OCI-LY7 (cell line): Measurements from ENCODE around the gene SRBD1. TPM values are rescaled to one million over a fixed set of nuclear protein-coding genes. Genes with fewer than 3 reads are reported as not detected.
A peak's percentile ranks its signal among the peaks of the same experiment; 100 is the strongest.

Source experiments
- BruUV-seq: library from RNA; stranded (reverse); fragments of 400-500 nt; replicated peaks from 2 replicates; lab custom pipeline; 2021; lab: Mats Ljungman, UMichigan
- CTCF ChIA-PET: fragments of 300-600 bp; sonication (Branson Sonifier 250); formaldehyde crosslinking; loops from one replicate; lab custom pipeline; 2022; ENCODE audit warnings: antibody characterized with exemption; ENCODE audit not compliant: unreplicated experiment; lab: Charles Lee
- POLR2A ChIA-PET: fragments of 300-600 bp; sonication (Branson Sonifier 250); formaldehyde crosslinking; loops from one replicate; lab custom pipeline; 2022; ENCODE audit warnings: antibody characterized with exemption; lab: Charles Lee
- DNase-seq: peaks from one replicate; pipeline ENCODE4 v3.0.0-alpha.2; 2015; ENCODE audit warnings: low spot score
- H2AFZ ChIP-seq: fragments of 200-600 bp; sonication (generic), shearing (Covaris generic); 2 replicates; pipeline ENCODE4 v1.6.1; 2014; ENCODE audit warnings: mild to moderate bottlenecking, antibody characterized with exemption, low read length, moderate library complexity
- H3K27ac ChIP-seq: fragments of 200-600 bp; sonication (generic); 2 replicates; pipeline ENCODE4 v1.5.1; 2014; ENCODE audit warnings: mixed run types, low read depth, mild to moderate bottlenecking, moderate library complexity, low read length, inconsistent platforms; ENCODE audit not compliant: poor library complexity, severe bottlenecking
- H3K36me3 ChIP-seq: fragments of 200-600 bp; sonication (generic); 2 replicates; pipeline ENCODE4 v1.6.1; 2014; ENCODE audit warnings: mild to moderate bottlenecking, antibody characterized with exemption, low read length, moderate library complexity, mixed read lengths; ENCODE audit not compliant: insufficient read depth
- H3K4me1 ChIP-seq: fragments of 200-600 bp; sonication (generic); 2 replicates; pipeline ENCODE4 v1.5.1; 2014; ENCODE audit warnings: mild to moderate bottlenecking, low read length; ENCODE audit not compliant: insufficient read depth, poor library complexity, severe bottlenecking
- H3K4me2 ChIP-seq: fragments of 200-600 bp; sonication (generic); 2 replicates; pipeline ENCODE4 v1.6.1; 2014; ENCODE audit warnings: mild to moderate bottlenecking, low read length
- H3K4me3 ChIP-seq: fragments of 200-600 bp; sonication (generic); 2 replicates; pipeline ENCODE4 v1.5.1; 2014; ENCODE audit warnings: mild to moderate bottlenecking, low read depth, low read length; ENCODE audit not compliant: poor library complexity, severe bottlenecking
- H3K79me2 ChIP-seq: fragments of 200-600 bp; sonication (generic); 2 replicates; pipeline ENCODE4 v1.6.1; 2016; ENCODE audit warnings: low read depth, mild to moderate bottlenecking, low read length, moderate library complexity, mixed read lengths; ENCODE audit not compliant: insufficient read depth
- H3K9me2 ChIP-seq: fragments of 200-600 bp; sonication (generic); 2 replicates; pipeline ENCODE4 v1.6.1; 2016; ENCODE audit warnings: mild to moderate bottlenecking, low read length, mixed read lengths; ENCODE audit not compliant: insufficient read depth
- H3K9me3 ChIP-seq: fragments of 200-600 bp; sonication (generic); 2 replicates; pipeline ENCODE4 v1.6.1; 2014; ENCODE audit warnings: mild to moderate bottlenecking, mixed run types, low read length, mixed read lengths
- H4K20me1 ChIP-seq: fragments of 200-600 bp; sonication (generic); 2 replicates; pipeline ENCODE4 v1.6.1; 2014; ENCODE audit warnings: mild to moderate bottlenecking, antibody characterized with exemption, low read length, moderate library complexity, mixed read lengths; ENCODE audit not compliant: insufficient read depth
- CTCF ChIP-seq: fragments of 200-600 bp; sonication (generic); conservative IDR thresholded peaks from 2 replicates; pipeline ENCODE4 v1.5.1; 2014; ENCODE audit warnings: mild to moderate bottlenecking, antibody characterized with exemption, low read length, moderate library complexity, mixed read lengths
- EZH2phosphoT487 ChIP-seq: fragments of 200-600 bp; sonication (generic); IDR thresholded peaks from 2 replicates; pipeline ENCODE4 v1.6.1; 2018; ENCODE audit warnings: low read depth, borderline replicate concordance, mild to moderate bottlenecking, mixed run types, antibody characterized with exemption, low read length, moderate library complexity, mixed read lengths
- intact Hi-C: fragments of 100-400 bp; cut with micrococcal nuclease; formaldehyde crosslinking; loops from one replicate; pipeline ENCODE4 v1.10.0; 2022; ENCODE audit not compliant: unreplicated experiment
- total RNA-seq, 2 experiments: library from RNA; depleted of rRNA in 1 of 2; stranded (reverse); fragments of >200 nt in 1 of 2; shearing (Covaris generic) in 1 of 2; gene quantifications; 2 replicates each; pipeline ENCODE4 v1.2.3, GENCODE V29; 2014 to 2022

The SRBD1 gene
- total RNA-seq, 2 experiments from 2014 or later = 13.9 to 16.0 TPM

GRCh38 chr2:45649858-45650811 is 39.1 kb upstream of the SRBD1 start:
- peak overlapping the region; percentile 93 for H2AFZ ChIP-seq
- peaks cover 19% of the 10 kb centered on the region for H3K4me1 ChIP-seq
- no peaks in the 10 kb centered on the region; the same call in 1 of the 2 replicates for H4K20me1 ChIP-seq
- H3K9me3 ChIP-seq = no peaks in the 10 kb centered on the region
- ChIA-PET CTCF (interaction anchor here (0.7 to 1.6 kb wide), 3 partner anchors 74 to 130 kb away, joined by 3 to 5 read pairs (median 3); no protein-coding TSS in a partner anchor), POLR2A (interaction anchor here (0.5 to 1.5 kb wide), 13 partner anchors 10 to 190 kb away, joined by 3 to 6 read pairs (median 3); partner anchors contain the start of gene SRBD1)
- peak overlapping the region; percentile 18 for H3K27ac ChIP-seq
- peaks cover 3% of the 10 kb centered on the region; the same call in 1 of the 2 replicates for H3K79me2 ChIP-seq
- peak; percentile 39 for DNase-seq
- H3K9me2 ChIP-seq = no peaks in the 10 kb centered on the region
- peak overlapping the region; percentile 99 for H3K4me2 ChIP-seq
- intact Hi-C loops = loop anchor here (2.0 to 10.0 kb wide), 4 partner anchors 42 to 715 kb away; no protein-coding TSS in a partner anchor
- no peaks in the 10 kb centered on the region for H3K36me3 ChIP-seq
- TF ChIP-seq CTCF (no peak), EZH2phosphoT487 (no peak; the same call in 1 of the 2 replicates)
- no TSS peak for BruUV-seq
- H3K4me3 ChIP-seq = peak overlapping the region; percentile 89

- Histone ChIP-seq H3K9me3 (no peaks in the 10 kb centered on the region), H4K20me1 (no peaks in the 10 kb centered on the region; the same call in 1 of the 2 replicates), H3K36me3 (no peaks in the 10 kb centered on the region), H3K4me2 (peak overlapping the region; percentile 99), H3K4me1 (peaks cover 19% of the 10 kb centered on the region), H3K79me2 (peaks cover 3% of the 10 kb centered on the region; the same call in 1 of the 2 replicates), H3K9me2 (no peaks in the 10 kb centered on the region), H3K27ac (no peak overlapping the region), H2AFZ (peak overlapping the region; percentile 93; the same call in 1 of the 2 replicates), H3K4me3 (peak overlapping the region; percentile 89)
- intact Hi-C loops = loop anchor here (10.0 kb wide), 1 partner anchor 715 kb away; no protein-coding TSS in a partner anchor
- no peak for TF ChIP-seq EZH2phosphoT487
- 0 out of 2 replicates have a peak, but pooled peaks have one; percentile 23 for TF ChIP-seq CTCF
- ChIA-PET POLR2A (interaction anchor here (0.5 to 1.5 kb wide), 11 partner anchors 11 to 190 kb away, joined by 3 to 6 read pairs (median 3); partner anchors contain the start of gene SRBD1), CTCF (interaction anchor here (0.7 to 1.6 kb wide), 3 partner anchors 75 to 130 kb away, joined by 3 to 5 read pairs (median 3); no protein-coding TSS in a partner anchor)
- peak; percentile 51 for DNase-seq
- BruUV-seq = no TSS peak
These were observed 38.4 kb upstream of the SRBD1 start for GRCh38 chr2:45649462-45649857.
